Heart left ventricle (tissue), 16 donors: ENCODE data around the gene PRXL2B. TPM values are rescaled to one million over a fixed set of nuclear protein-coding genes. Genes with fewer than 3 reads are reported as not detected.

Experiments
- ATAC-seq, 4 donors: fragments of 200-7000 bp; cut with Tn5 transposase; one replicate each; pipeline ENCODE4 v1.9.1; 2020 to 2022; ENCODE audit warnings: moderate library complexity in 4 of 4, mild to moderate bottlenecking in 3 of 4, moderate number of reproducible peaks in 1 of 4
- DNase-seq, 5 donors: peaks; one replicate each; pipeline ENCODE4 v3.0.0-alpha.2; 2020
- H3K27ac ChIP-seq, 12 donors: fragments of 200-600 bp; sonication (generic) in 4 of 12; one replicate each; pipeline versions ENCODE4 v1.5.0 to v1.8.0; 2016 to 2022; ENCODE audit warnings: mild to moderate bottlenecking in 2 of 12
- H3K27me3 ChIP-seq, 9 donors: fragments of 200-600 bp; sonication (generic) in 2 of 9; one replicate each; pipeline versions ENCODE4 v1.5.1 to v1.8.0; 2016 to 2022; ENCODE audit warnings: mild to moderate bottlenecking in 3 of 9
- H3K36me3 ChIP-seq, 9 donors: fragments of 200-600 bp; sonication (generic) in 2 of 9; one replicate each; pipeline versions ENCODE4 v1.5.0 to v1.8.0; 2018 to 2022; ENCODE audit warnings: mild to moderate bottlenecking in 2 of 9
- H3K4me1 ChIP-seq, 12 donors: fragments of 200-600 bp; sonication (generic) in 4 of 12; one replicate each; pipeline versions ENCODE4 v1.5.0 to v1.8.0; 2016 to 2022; ENCODE audit warnings: mild to moderate bottlenecking in 3 of 12
- H3K4me3 ChIP-seq, 12 donors: fragments of 200-600 bp; sonication (generic) in 4 of 12; one replicate each; pipeline versions ENCODE4 v1.5.0 to v1.8.0; 2017 to 2022; ENCODE audit warnings: mild to moderate bottlenecking in 9 of 12, moderate library complexity in 4 of 12
- H3K9me3 ChIP-seq, 12 donors: fragments of 200-600 bp; sonication (generic) in 4 of 12; one replicate each; pipeline versions ENCODE4 v1.5.0 to v1.8.0; 2016 to 2022; ENCODE audit warnings: mild to moderate bottlenecking in 1 of 12
- CTCF ChIP-seq, 12 donors: fragments of 200-600 bp; sonication (generic) in 4 of 12; IDR thresholded peaks; one replicate each; pipeline versions ENCODE4 v1.5.0 to v1.8.0; 2018 to 2022; ENCODE audit warnings: antibody characterized with exemption in 12 of 12, mild to moderate bottlenecking in 5 of 12
- POLR2A ChIP-seq, 2 donors: fragments of 450-650 bp; IDR thresholded peaks; one replicate each; pipeline ENCODE4 v1.6.1; 2017; ENCODE audit warnings: antibody characterized with exemption in 2 of 2, mild to moderate bottlenecking in 2 of 2, moderate library complexity in 2 of 2
- WGBS, 4 donors: extraction: QIAGEN DNeasy Blood & Tissue Kit in 2 of 4; methylation state at CpG; one replicate each; pipeline versions ENCODE4 v1.1.5 to v1.1.7; 2013 to 2018; 5-methylcytosine and 5-hydroxymethylcytosine counted together
- intact Hi-C, 10 donors: fragments of 100-400 bp; cut with DNase I; formaldehyde crosslinking; loops; one replicate each; pipeline versions ENCODE4 v1.11.1 to v1.14.2; 2022
- polyA plus RNA-seq, 2 donors: library from polyadenylated mRNA; stranded (reverse); fragments of 200-250 nt; gene quantifications; one replicate each; pipeline ENCODE4 v1.2.3, GENCODE V29; 2013
- total RNA-seq, 9 donors: library from RNA; depleted of rRNA in 2 of 9; stranded (reverse); fragments of >200 nt in 2 of 9; fragmentation: NEBNext Ultra II Directional in 3 of 9; extraction: Animal tissue kit (Norgen Biotek cat#: 25700) in 3 of 9; gene quantifications; one replicate each; pipeline versions ENCODE4 v1.1.0 to v1.2.4, GENCODE V29; 2016 to 2023
- donor health status: ischemic (EF 13 %, LVEDD 7.1; RV severe dilation, severe dysfunction).
- donor health status: healthy with polysubstance abuse.
- donor health status: DM: no; HTN: yes; CAD: no.
- donor health status: DM: no; HTN: no; CAD: no.
- donor health status: ischemic (EF 25% LVEDD 6.9; RV normal size, moderate dysfunction).
- donor health status: ischemic (EF 25% LVEDD 5.7; RV mildly dilated, moderate dysfunction).
- donor health status: healthy.
- donor health status: DM: yes; HTN: yes; CAD: no.
- donor health status: ischemic (EF 35%, LVEDD 5.7; RV mildly dilated, moderate dysfunction).
- donor health status: nonischemic (EF 11% LVEDD 7.7; RV severe dilation, severe dysfunction).
- donor health status: DM: yes; HTN: yes; CAD: no.
- donor health status: PGD.
- donor health status: ischemic (EF 29% LVEDD 5.4; RV normal size, mild dysfunction).
- donor health status: nonischemic (EF 23%, LVEDD 6.1; RV moderate dilation, normal function).

The PRXL2B gene
- total and polyA plus RNA-seq, 11 donors: 5.1 to 13.9 (median 7.9) TPM

- ATAC-seq (no peak), DNase-seq (no peak)
- Histone ChIP-seq H3K9me3 (no peaks in the 10 kb centered on the region), H3K4me1 (peaks cover 12 to 70% (median 48%) of the 10 kb centered on the region in 12 donors), H3K4me3 (no peak overlapping the region), H3K36me3 (no peaks in the 10 kb centered on the region), H3K27ac (no peak overlapping the region), H3K27me3 (peaks cover 0 to 30% (median 9%) of the 10 kb centered on the region in 9 donors)
- 61 to 86% (median 84%) methylated on average over 4 to 11 of the region's 11 CpGs for WGBS, 4 donors
- intact Hi-C loops: loop anchor here in 5 of 10 donors (10.0 kb wide), 4 partner anchors 102 to 358 kb away; partner anchors contain the start of gene FAAP20 (in 2 of the 5)
- no peak for TF ChIP-seq POLR2A (IDR thresholded peaks at IDR 0.05)
- no peak for TF ChIP-seq CTCF (IDR thresholded peaks at IDR 0.05)
These were observed 44.2 kb upstream of the PRXL2B start for GRCh38 chr1:2542246-2542915.

GRCh38 chr1:2543543-2544092 is 43.0 kb upstream of the PRXL2B start:
- ATAC-seq (no peak), DNase-seq (peak in 1 of 5 donors; percentile 54)
- TF ChIP-seq POLR2A (IDR thresholded peaks at IDR 0.05): no peak
- no peak for TF ChIP-seq CTCF (IDR thresholded peaks at IDR 0.05)
- intact Hi-C loops: loop anchor here in 5 of 10 donors (10.0 kb wide), 4 partner anchors 101 to 359 kb away; partner anchors contain the start of gene FAAP20 (in 2 of the 5)
- no peaks in the 10 kb centered on the region for H3K36me3 ChIP-seq
- H3K4me3 ChIP-seq: no peak overlapping the region
- H3K27ac ChIP-seq: peak overlapping the region in 7 of 12 donors; percentile 35 to 99 (median 96)
- H3K27me3 ChIP-seq: peaks cover 0 to 28% (median 9%) of the 10 kb centered on the region in 9 donors
- peaks cover 21 to 81% (median 58%) of the 10 kb centered on the region in 12 donors for H3K4me1 ChIP-seq
- H3K9me3 ChIP-seq: no peaks in the 10 kb centered on the region
- WGBS, 4 donors: 35 to 42% (median 36%) methylated on average over 10 to 26 of the region's 26 CpGs

GRCh38 chr1:2544093-2544874 is 42.3 kb upstream of the PRXL2B start:
- Histone ChIP-seq H3K27me3 (peaks cover 0 to 21% (median 8%) of the 10 kb centered on the region in 9 donors), H3K4me1 (peaks cover 23 to 86% (median 63%) of the 10 kb centered on the region in 12 donors), H3K36me3 (no peaks in the 10 kb centered on the region), H3K4me3 (no peak overlapping the region), H3K27ac (peak overlapping the region in 10 of 12 donors; percentile 20 to 99 (median 95)), H3K9me3 (no peaks in the 10 kb centered on the region)
- ATAC-seq (no peak), DNase-seq (peak in 1 of 5 donors; percentile 53)
- intact Hi-C loops: loop anchor here in 5 of 10 donors (10.0 kb wide), 4 partner anchors 101 to 359 kb away; partner anchors contain the start of gene FAAP20 (in 2 of the 5)
- no peak for TF ChIP-seq CTCF (IDR thresholded peaks at IDR 0.05)
- TF ChIP-seq POLR2A (IDR thresholded peaks at IDR 0.05): no peak
- WGBS, 4 donors: 30 to 64% (median 54%) methylated on average over 13 to 26 of the region's 26 CpGs
